Prostate gland (tissue), 2 donors: ENCODE measurements around the gene PRRT1B.

Experiments used
- CTCF ChIP-seq, 4 experiments: fragments of 200-600 bp in 2 of 4; fragments of 450-650 bp in 2 of 4; sonication (generic) in 2 of 4; IDR thresholded peaks; 1 replicate in 3 of 4; 2 replicates in 1 of 4; pipeline ENCODE4 v1.5.1; 2016 to 2019; ENCODE audit warnings: antibody characterized with exemption in 4 of 4, mild to moderate bottlenecking in 2 of 4, moderate library complexity in 2 of 4
- POLR2A ChIP-seq: fragments of 450-650 bp; IDR thresholded peaks from one replicate; pipeline ENCODE4 v1.6.1; 2016; ENCODE audit warnings: antibody characterized with exemption, mild to moderate bottlenecking
- POLR2AphosphoS5 ChIP-seq: sonication (generic); formaldehyde crosslinking; IDR thresholded peaks from one replicate; pipeline ENCODE4 v1.6.1; 2017; ENCODE audit warnings: antibody characterized with exemption

DNA sequence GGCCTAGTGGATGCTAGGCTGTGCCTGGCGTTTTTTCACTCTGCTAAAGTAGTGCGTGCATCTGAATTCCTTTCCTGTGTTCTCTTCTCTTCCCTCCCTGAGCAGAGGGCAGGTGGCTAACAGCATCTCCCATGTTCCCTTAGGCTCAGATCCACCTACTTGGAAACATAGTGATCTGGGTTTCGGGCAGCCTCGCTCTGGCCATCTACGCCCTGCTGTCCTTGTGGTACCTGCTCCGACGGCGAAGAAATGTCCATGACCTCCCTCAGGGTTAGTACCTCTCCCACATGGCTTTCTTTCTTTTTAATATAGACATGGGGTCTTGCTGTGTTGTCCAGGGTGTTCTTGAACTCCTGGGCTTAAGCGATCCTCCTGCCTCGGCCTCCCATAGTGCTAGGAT, 24.1 kb upstream of the PRRT1B start:
- TF ChIP-seq CTCF (IDR thresholded peaks at IDR 0.05) = no peak
- TF ChIP-seq POLR2AphosphoS5 = no peak
- TF ChIP-seq POLR2A = no peak
